Measurements from ENCODE around the gene HIC1. TPM values are rescaled to one million over a fixed set of nuclear protein-coding genes. Genes with fewer than 3 reads are reported as not detected.

Gene HIC1
- total RNA-seq, 4 donors from 2014 or later = 2.1 to 14.1 (median 5.9) TPM

- H3K36me3 ChIP-seq = no peaks in the 10 kb centered on the region
- H3K27ac ChIP-seq = no peak overlapping the region
- no peaks in the 10 kb centered on the region for H3K9me3 ChIP-seq
- DNase-seq = no peak
- H3K4me1 ChIP-seq = peaks cover 2 to 48% (median 10%) of the 10 kb centered on the region in 3 donors
- intact Hi-C loops (cut with DNase I) = no loop called here
- 76 to 79% methylated on average over 18 to 21 of the region's 24 CpGs for WGBS, 2 donors
- TF ChIP-seq CTCF (IDR thresholded peaks at IDR 0.05) (no peak), POLR2A (IDR thresholded peaks at IDR 0.05) (no peak)
- peaks cover 0 to 43% (median 0%) of the 10 kb centered on the region in 4 donors for H3K27me3 ChIP-seq
- H3K4me3 ChIP-seq = no peak overlapping the region
Observed at GRCh38 chr17:2018716-2019510, 36.0 kb upstream of the HIC1 start.

DNA sequence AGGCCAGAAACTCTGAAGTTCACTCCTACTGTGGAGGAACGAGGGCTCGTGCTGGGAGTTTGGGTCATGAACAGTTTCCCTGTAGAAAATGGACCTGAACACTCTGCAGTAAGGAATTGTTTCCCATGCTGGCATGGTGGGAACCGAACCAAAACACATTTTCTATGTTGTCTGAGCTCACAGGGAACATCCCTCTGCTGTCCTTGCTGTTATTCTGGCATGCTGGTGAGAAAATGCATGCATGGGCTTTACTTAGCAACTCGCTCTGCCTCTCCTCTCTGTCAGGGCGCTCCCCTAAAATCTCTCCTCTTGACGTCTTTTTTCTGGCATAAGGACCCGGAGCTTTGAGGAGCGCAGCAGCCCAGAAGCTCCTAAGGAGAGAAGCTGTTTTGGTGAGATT lies 35.2 kb upstream of the HIC1 start:
- no peak for TF ChIP-seq CTCF (IDR thresholded peaks at IDR 0.05)
- TF ChIP-seq POLR2A (IDR thresholded peaks at IDR 0.05) = no peak
- Histone ChIP-seq H3K9me3 (no peaks in the 10 kb centered on the region), H3K27ac (no peak overlapping the region), H3K27me3 (peaks cover 0 to 51% (median 0%) of the 10 kb centered on the region in 4 donors), H3K4me1 (peaks cover 10 to 48% (median 15%) of the 10 kb centered on the region in 3 donors), H3K4me3 (no peak overlapping the region), H3K36me3 (no peaks in the 10 kb centered on the region)
- intact Hi-C loops (cut with DNase I) = no loop called here
- 84 to 89% methylated on average over 5 to 6 of the region's 8 CpGs for WGBS, 2 donors
- DNase-seq = no peak

GRCh38 chr17:2020721-2021120 lies 34.2 kb upstream of the HIC1 start:
- TF ChIP-seq POLR2A (IDR thresholded peaks at IDR 0.05) (no peak), CTCF (IDR thresholded peaks at IDR 0.05) (no peak)
- H3K36me3 ChIP-seq = no peaks in the 10 kb centered on the region
- H3K27ac ChIP-seq = peak overlapping the region in 2 of 4 donors; percentile 11 to 16
- H3K9me3 ChIP-seq = no peaks in the 10 kb centered on the region
- H3K4me3 ChIP-seq = no peak overlapping the region
- 50 to 61% methylated on average over 7 of the region's 8 CpGs for WGBS, 2 donors
- H3K4me1 ChIP-seq = peaks cover 17 to 55% (median 19%) of the 10 kb centered on the region in 3 donors
- no peak for DNase-seq
- peaks cover 0 to 61% (median 0%) of the 10 kb centered on the region in 4 donors for H3K27me3 ChIP-seq
- intact Hi-C loops (cut with DNase I) = no loop called here

GRCh38 chr17:2022647-2023240 lies 32.2 kb upstream of the HIC1 start:
- H3K27me3 ChIP-seq = peaks cover 0 to 81% (median 0%) of the 10 kb centered on the region in 4 donors
- H3K4me1 ChIP-seq = peaks cover 19 to 53% (median 22%) of the 10 kb centered on the region in 3 donors
- H3K36me3 ChIP-seq = no peaks in the 10 kb centered on the region
- H3K4me3 ChIP-seq = no peak overlapping the region
- DNase-seq = no peak
- 77 to 92% methylated on average over 6 to 8 of the region's 15 CpGs for WGBS, 2 donors
- intact Hi-C loops (cut with DNase I) = no loop called here
- no peak overlapping the region for H3K27ac ChIP-seq
- TF ChIP-seq POLR2A (IDR thresholded peaks at IDR 0.05) = no peak
- TF ChIP-seq CTCF (IDR thresholded peaks at IDR 0.05) = no peak
- H3K9me3 ChIP-seq = no peaks in the 10 kb centered on the region

GRCh38 chr17:2023256-2023655 lies 31.6 kb upstream of the HIC1 start:
- intact Hi-C loops (cut with DNase I) = no loop called here
- no peak for DNase-seq
- no peak overlapping the region for H3K27ac ChIP-seq
- peaks cover 0 to 81% (median 0%) of the 10 kb centered on the region in 4 donors for H3K27me3 ChIP-seq
- TF ChIP-seq POLR2A (IDR thresholded peaks at IDR 0.05) (no peak), CTCF (IDR thresholded peaks at IDR 0.05) (no peak)
- no peaks in the 10 kb centered on the region for H3K36me3 ChIP-seq
- no peaks in the 10 kb centered on the region for H3K9me3 ChIP-seq
- peaks cover 19 to 53% (median 22%) of the 10 kb centered on the region in 3 donors for H3K4me1 ChIP-seq
- H3K4me3 ChIP-seq = peak overlapping the region in 2 of 4 donors; percentile 70 to 73
- WGBS, 2 donors = 54 to 55% methylated on average over 13 to 14 of the region's 16 CpGs
